Stomach (tissue), 4 donors: ENCODE measurements around the gene OR5D16.
"Not testable (repeated sequence)": the region's sequence is repeated elsewhere in the genome, so short reads cannot be mapped to it uniquely, and the experiment has no call there.

Source experiments
- CTCF ChIP-seq, 7 experiments: fragments of 450-650 bp in 4 of 7; fragments of 200-600 bp in 3 of 7; sonication (generic) in 3 of 7; IDR thresholded peaks; one replicate each; pipeline ENCODE4 v1.5.1; 2016 to 2019; ENCODE audit warnings: antibody characterized with exemption in 7 of 7, control low read depth in 2 of 7, mild to moderate bottlenecking in 1 of 7
- POLR2A ChIP-seq, 4 donors: fragments of 450-650 bp; IDR thresholded peaks; one replicate each; pipeline ENCODE4 v1.6.1; 2016; ENCODE audit warnings: antibody characterized with exemption in 4 of 4, control low read depth in 2 of 4, mild to moderate bottlenecking in 1 of 4, moderate library complexity in 1 of 4

GRCh38 chr11:55873146-55873545 lies 34.6 kb downstream of the OR5D16 start:
- TF ChIP-seq CTCF, POLR2A (IDR thresholded peaks at IDR 0.05): not testable (repeated sequence)
